Ovary (tissue), 9 donors: ENCODE data around the gene CD40. TPM values are rescaled to one million over a fixed set of nuclear protein-coding genes. Genes with fewer than 3 reads are reported as not detected.

ENCODE experiments used
- DNase-seq, 5 donors: peaks; one replicate each; pipeline ENCODE4 v3.0.0-alpha.2; 2019 to 2020
- H3K27ac ChIP-seq, 2 donors: fragments of 200-600 bp; one replicate each; pipeline versions ENCODE4 v1.5.1 to v1.8.0; 2019 to 2022
- H3K27me3 ChIP-seq: fragments of 200-600 bp; one replicate; pipeline ENCODE4 v1.8.0; 2022
- H3K36me3 ChIP-seq: fragments of 200-600 bp; sonication (generic); one replicate; pipeline ENCODE4 v1.5.1; 2019
- H3K4me1 ChIP-seq: one replicate; pipeline ENCODE4 v1.8.1; 2013; ENCODE audit warnings: mild to moderate bottlenecking, moderate library complexity; ENCODE audit not compliant: insufficient read depth
- H3K4me3 ChIP-seq: fragments of 200-600 bp; sonication (generic); one replicate; pipeline ENCODE4 v1.5.1; 2017
- H3K9me3 ChIP-seq, 2 donors: fragments of 200-600 bp in 1 of 2; sonication (generic) in 1 of 2; one replicate each; pipeline versions ENCODE4 v1.5.1 to v1.8.1; 2013 to 2019; ENCODE audit warnings: mild to moderate bottlenecking in 1 of 2, moderate library complexity in 1 of 2
- CTCF ChIP-seq, 3 donors: fragments of 450-650 bp in 2 of 3; fragments of 200-600 bp in 1 of 3; IDR thresholded peaks; one replicate each; pipeline versions ENCODE4 v1.5.1 to v1.8.0; 2016 to 2022; ENCODE audit warnings: antibody characterized with exemption in 3 of 3, mild to moderate bottlenecking in 1 of 3
- EP300 ChIP-seq: sonication (generic); formaldehyde crosslinking; IDR thresholded peaks from one replicate; pipeline ENCODE4 v1.6.1; 2017; ENCODE audit warnings: antibody characterized with exemption
- POLR2A ChIP-seq: fragments of 450-650 bp; IDR thresholded peaks from one replicate; pipeline ENCODE4 v1.6.1; 2017; ENCODE audit warnings: antibody characterized with exemption, mild to moderate bottlenecking, moderate library complexity
- WGBS, 3 donors: extraction: QIAGEN DNeasy Blood & Tissue Kit in 1 of 3; methylation state at CpG; one replicate each; pipeline versions ENCODE4 v1.1.5 to v1.1.7; 2013 to 2017; 5-methylcytosine and 5-hydroxymethylcytosine counted together
- intact Hi-C, 4 donors: fragments of 100-400 bp; cut with DNase I; formaldehyde crosslinking; loops; one replicate each; pipeline versions ENCODE4 v1.11.0 to v1.15.1; 2022 to 2023
- polyA plus RNA-seq, 2 donors: library from polyadenylated mRNA; stranded (reverse); fragments of 200-250 nt in 1 of 2; fragments of 350-450 nt in 1 of 2; fragmentation: Illumina TruSeq in 1 of 2; extraction: RNeasy Lipid Tissue Mini Kit (QIAGEN cat#74804) in 1 of 2; gene quantifications; one replicate each; pipeline ENCODE4 v1.2.3, GENCODE V29; 2013 to 2014
- total RNA-seq, 7 donors: library from RNA; depleted of rRNA in 2 of 7; stranded (reverse); fragments of >200 nt in 2 of 7; fragmentation: NEBNext Ultra II Directional in 3 of 7; extraction: Animal tissue kit (Norgen Biotek cat#: 25700) in 3 of 7; gene quantifications; one replicate each; pipeline versions ENCODE4 v1.1.0 to v1.2.4, GENCODE V29; 2016 to 2023
- donor health status: DM: no; HTN: no; CAD: no; lungs with moderate emphysema.
- donor health status: DM: no; HTN: no; CAD: no.
- donor health status: Bipolar disorder and iron deficiency.
- donor health status: DM: yes; HTN: yes; CAD: no.
- donor health status: DM: no; HTN: no; CAD: no.
- donor health status: DM: yes; HTN: yes; CAD: no.

The CD40 gene
- total and polyA plus RNA-seq, 9 donors: 14.4 to 35.7 (median 21.6) TPM

- Histone ChIP-seq H3K27ac (no peak overlapping the region), H3K27me3 (no peaks in the 10 kb centered on the region)
Measured at GRCh38 chr20:46160661-46161060, 42.5 kb downstream of the CD40 start.

GRCh38 chr20:46161921-46162320, 43.8 kb downstream of the CD40 start:
- DNase-seq: no peak
- Histone ChIP-seq H3K4me3 (no peak overlapping the region), H3K27me3 (no peaks in the 10 kb centered on the region), H3K4me1 (no peaks in the 10 kb centered on the region), H3K36me3 (no peaks in the 10 kb centered on the region), H3K9me3 (no peaks in the 10 kb centered on the region), H3K27ac (no peak overlapping the region)
- 74 to 93% (median 87%) methylated on average over 1 of the region's 1 CpG for WGBS, 3 donors
- intact Hi-C loops: no loop called here
- TF ChIP-seq POLR2A (no peak), CTCF (IDR thresholded peaks at IDR 0.05) (no peak), EP300 (no peak)

More at GRCh38 chr20:46160661-46161060, 42.5 kb downstream of the CD40 start:
- 57 to 69% (median 62%) methylated on average over 5 of the region's 5 CpGs for WGBS, 3 donors
- intact Hi-C loops: no loop called here
- TF ChIP-seq CTCF (IDR thresholded peaks at IDR 0.05) (no peak), EP300 (no peak), POLR2A (no peak)
- Histone ChIP-seq H3K4me3 (no peak overlapping the region), H3K9me3 (no peaks in the 10 kb centered on the region), H3K4me1 (no peaks in the 10 kb centered on the region), H3K36me3 (no peaks in the 10 kb centered on the region)
- no peak for DNase-seq

- TF ChIP-seq EP300 (no peak), CTCF (IDR thresholded peaks at IDR 0.05) (no peak), POLR2A (no peak)
- no peak overlapping the region for H3K27ac ChIP-seq
- no peaks in the 10 kb centered on the region for H3K27me3 ChIP-seq
- no peaks in the 10 kb centered on the region for H3K9me3 ChIP-seq
- intact Hi-C loops: no loop called here
- no peaks in the 10 kb centered on the region for H3K36me3 ChIP-seq
- no peaks in the 10 kb centered on the region for H3K4me1 ChIP-seq
- no peak for DNase-seq
- H3K4me3 ChIP-seq: no peak overlapping the region
- 52 to 68% (median 56%) methylated on average over 7 of the region's 7 CpGs for WGBS, 3 donors
Measured at GRCh38 chr20:46164254-46164653, 46.1 kb downstream of the CD40 start.

GRCh38 chr20:46167080-46167479, 49.0 kb downstream of the CD40 start:
- DNase-seq: no peak
- Histone ChIP-seq H3K36me3 (no peaks in the 10 kb centered on the region), H3K4me3 (no peak overlapping the region), H3K27ac (no peak overlapping the region), H3K4me1 (no peaks in the 10 kb centered on the region), H3K9me3 (no peaks in the 10 kb centered on the region), H3K27me3 (no peaks in the 10 kb centered on the region)
- TF ChIP-seq EP300: no peak
- intact Hi-C loops: no loop called here

GRCh38 chr20:46168438-46168837, 50.3 kb downstream of the CD40 start:
- Histone ChIP-seq H3K9me3 (no peaks in the 10 kb centered on the region), H3K4me1 (no peaks in the 10 kb centered on the region), H3K36me3 (no peaks in the 10 kb centered on the region), H3K4me3 (no peak overlapping the region), H3K27me3 (no peaks in the 10 kb centered on the region), H3K27ac (no peak overlapping the region)
- DNase-seq: no peak
- WGBS, 3 donors: 35 to 52% (median 39%) methylated on average over 8 of the region's 8 CpGs
- intact Hi-C loops: no loop called here
- TF ChIP-seq EP300 (no peak), POLR2A (no peak), CTCF (IDR thresholded peaks at IDR 0.05) (no peak)
